Renal pelvis (tissue), 4 donors: Measurements from ENCODE around the gene ADAMTS4. TPM values are rescaled to one million over a fixed set of nuclear protein-coding genes. Genes with fewer than 3 reads are reported as not detected.

ENCODE experiments used
- DNase-seq: peaks from one replicate; pipeline ENCODE4 v3.0.0-alpha.2; 2013
- polyA plus RNA-seq, 3 donors: library from polyadenylated mRNA; unstranded; fragments of 120-200 nt; gene quantifications; one replicate each; pipeline ENCODE4 v1.2.1, GENCODE V29; 2013; ENCODE audit not compliant: insufficient read length in 3 of 3

The ADAMTS4 gene
- polyA plus RNA-seq, 3 donors, result 0.73 to 0.88 (median 0.86) TPM

DNA sequence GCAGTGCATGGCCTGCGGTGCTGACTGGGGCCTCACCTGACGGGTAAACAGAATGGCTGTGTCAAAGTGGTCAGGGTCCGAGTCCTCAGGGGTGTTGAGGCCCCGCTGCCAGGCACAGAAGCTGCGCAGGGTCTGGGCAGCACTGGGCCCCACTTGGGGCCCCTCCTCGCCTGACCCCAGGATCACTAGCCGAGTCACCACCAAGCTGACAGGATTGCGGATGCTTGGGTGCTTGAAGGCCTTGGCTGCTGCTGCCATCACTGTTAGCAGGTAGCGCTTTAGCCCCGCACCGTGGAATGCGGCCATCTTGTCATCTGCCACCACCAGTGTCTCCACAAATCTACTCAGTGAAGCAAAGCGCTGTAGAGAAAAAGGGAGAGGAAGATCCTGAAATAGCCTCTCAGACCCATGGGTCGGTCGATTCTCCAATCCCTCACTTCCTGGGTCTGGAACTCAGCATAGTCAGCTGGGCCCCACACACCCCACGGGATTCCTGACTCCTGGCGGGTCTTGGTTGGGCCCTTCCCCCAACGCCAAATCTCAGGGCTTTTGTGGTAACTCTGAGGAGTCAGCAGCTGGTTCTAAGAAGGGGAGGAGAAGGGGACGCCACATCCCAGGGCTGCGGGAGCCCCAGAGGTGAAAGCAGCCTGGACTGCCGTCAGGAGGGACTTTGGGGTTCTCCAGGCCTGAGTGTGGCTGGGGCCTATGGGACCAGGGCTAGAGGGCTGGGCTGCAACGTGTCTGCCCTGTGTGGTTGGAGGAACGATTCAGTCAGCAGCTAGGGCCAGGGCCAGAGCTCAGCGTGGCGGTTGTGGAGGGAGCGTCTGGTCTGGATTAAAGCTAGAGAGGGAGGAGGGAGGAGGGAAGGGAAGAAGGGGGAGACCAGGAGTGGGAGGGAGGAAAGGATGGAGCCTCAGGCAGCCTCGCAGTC is 2.1 kb downstream of the ADAMTS4 start:
- DNase-seq, result no peak

DNA sequence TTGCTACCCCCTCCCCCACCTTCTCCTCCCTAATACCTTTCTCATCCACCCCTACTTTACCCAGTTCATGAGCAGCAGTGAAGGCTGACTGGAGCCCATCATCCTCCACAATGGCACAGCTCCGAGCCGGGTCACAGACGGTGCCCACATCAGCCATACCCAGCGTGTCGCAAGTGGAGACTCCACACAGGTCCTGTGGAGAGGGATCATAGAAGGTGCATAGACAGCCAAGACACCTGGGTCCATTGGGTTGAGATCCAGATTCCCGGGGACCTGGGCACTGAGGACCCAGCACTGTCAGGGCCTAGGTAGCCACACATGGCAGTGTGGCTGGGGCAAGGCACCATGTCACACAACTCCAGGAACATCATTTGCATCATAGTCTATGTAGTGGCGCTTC is 2.7 kb downstream of the ADAMTS4 start:
- DNase-seq, result no peak

DNA sequence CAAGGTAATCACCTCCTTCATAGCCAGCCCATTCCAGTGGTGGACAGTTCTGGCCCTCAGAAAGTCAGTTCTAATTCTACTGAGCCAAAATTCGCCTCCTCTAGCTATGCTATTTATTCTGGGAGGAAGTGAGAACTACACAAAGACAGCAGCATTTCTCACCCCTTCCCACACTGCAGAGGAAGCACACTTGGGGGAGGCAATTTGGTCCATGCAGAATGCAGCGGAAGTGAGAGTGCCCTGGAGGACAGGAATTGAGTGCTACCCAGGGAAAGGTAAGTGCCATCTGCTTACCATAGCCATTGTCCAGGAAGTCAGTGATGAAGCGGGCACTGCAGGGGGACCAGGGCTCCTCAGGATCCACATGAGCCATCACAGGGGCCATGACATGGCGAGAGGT is 3.7 kb downstream of the ADAMTS4 start:
- DNase-seq, result no peak

DNA sequence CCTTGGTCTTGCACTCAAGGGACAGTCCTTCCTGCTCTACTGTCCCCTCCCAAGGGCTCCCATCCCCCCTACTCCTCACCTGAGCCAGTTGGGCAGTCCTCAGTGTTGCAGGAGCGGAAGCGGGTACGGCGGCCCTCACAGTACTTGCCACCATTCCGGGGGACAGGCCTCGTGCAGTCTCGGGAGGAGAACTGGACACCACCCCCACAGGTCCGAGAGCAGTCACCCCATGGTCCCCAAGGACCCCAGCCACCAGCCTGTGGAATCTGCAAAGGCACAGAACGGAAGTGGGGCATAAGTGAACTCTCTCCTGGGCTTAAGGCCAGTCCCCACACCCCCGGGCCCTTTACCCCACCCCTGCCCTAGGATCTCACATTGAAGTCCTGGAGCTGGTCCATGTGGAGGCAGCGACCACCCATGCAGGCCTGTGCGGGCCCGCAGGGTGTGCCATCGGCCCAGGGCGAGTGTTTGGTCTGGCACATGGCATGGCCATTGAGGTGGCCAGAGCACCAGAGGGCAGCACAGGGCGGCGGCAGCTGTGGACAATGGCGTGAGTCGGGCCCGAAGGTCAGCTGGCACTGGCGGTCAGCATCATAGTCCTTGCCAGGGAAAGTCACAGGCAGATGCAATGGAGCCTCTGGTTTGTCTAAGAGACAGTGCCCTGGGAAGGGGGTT is 5.2 kb downstream of the ADAMTS4 start:
- no peak for DNase-seq

DNA sequence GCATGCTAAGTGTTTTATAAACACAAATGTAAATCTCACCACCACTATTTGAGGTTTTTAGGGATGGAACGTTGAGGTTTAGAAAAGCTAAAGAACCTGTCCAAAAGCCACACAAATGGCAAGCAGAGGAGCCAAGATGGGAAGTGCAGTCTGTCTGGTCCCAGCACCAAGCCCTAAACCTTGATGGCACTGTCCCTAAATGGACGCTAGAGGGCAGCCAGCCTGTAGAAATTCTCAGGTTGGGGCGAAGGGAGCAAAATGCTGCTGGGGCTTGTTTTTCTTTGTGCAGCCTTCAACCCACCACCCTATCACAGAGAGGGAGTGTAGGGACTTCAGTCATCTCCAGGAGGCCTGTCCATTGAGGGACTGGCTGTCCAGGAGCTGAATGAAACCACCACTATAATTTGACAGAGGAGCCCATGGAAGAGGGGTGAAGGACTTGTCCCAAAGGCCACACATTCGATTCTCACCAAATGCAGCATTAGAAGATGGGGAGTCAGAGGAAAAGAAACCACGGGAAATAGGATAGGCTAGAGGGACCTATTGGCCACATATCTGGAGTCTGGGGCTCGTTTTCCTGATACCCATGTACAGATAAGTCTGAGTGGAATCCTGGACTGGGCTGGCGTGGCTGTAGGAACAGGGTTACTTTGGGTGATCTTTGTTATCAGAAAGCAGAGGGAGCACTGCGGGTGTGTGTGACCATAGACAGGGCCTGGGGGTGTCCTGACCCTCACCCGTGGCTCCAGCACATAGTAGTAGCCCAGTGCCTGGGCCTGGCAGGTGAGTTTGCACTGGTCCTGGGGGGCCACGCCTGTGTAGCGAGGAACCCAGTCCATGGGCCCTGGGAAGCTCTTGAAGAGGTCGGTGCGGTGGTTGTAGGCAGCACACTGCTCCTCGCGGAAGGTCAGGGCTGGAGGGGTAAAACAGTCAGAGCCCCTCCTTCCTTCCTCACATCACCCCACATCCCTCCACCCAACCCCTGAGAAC is 6.1 kb downstream of the ADAMTS4 start:
- DNase-seq, result peak; percentile 61

DNA sequence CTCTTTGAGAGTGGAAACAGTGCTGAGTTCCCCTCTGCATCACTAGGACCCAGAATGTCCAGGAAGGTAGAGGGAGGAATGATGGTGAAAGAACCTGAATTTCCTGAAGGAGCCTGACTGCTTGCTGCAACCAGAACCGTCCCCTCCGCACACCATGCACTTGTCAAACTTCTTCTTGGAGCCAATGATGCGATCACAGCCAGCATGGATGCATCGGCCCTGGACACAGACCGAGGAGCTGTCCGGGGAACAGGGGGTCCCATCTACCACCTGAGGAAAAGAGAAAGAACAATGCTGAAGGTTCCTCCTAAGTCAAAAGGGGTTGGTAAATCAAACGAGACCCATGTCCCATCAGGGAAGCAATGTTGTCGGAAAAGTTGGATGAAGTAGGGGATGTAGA is 6.9 kb downstream of the ADAMTS4 start:
- DNase-seq, result no peak

DNA sequence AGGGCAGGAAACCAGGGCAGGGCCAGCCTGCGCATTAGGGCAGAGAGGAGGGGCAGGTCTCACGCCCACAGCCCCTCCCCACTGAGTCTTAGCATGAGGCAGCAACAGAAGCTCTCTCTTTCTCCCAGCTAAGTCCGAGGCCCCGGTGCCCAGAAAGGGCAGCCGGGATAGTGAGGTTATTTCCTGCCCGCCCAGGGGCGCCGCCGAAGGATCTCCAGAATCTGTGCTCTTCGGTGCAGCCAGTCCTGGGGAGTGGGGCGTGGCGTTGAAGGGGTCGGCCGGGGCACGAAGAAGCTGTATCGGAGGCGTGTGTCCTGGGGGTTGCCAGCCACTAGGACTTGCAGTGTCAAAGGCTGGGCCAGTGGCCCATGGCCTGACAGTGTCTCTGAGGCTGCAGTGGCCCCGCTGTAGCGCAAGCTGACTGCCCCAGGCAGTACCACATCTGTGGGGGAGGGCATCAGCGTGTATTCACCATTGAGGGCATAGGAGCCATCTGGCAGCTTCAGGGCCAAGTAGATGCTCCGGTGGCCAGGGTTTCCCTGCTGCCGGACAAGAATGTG is 7.8 kb downstream of the ADAMTS4 start:
- no peak for DNase-seq

DNA sequence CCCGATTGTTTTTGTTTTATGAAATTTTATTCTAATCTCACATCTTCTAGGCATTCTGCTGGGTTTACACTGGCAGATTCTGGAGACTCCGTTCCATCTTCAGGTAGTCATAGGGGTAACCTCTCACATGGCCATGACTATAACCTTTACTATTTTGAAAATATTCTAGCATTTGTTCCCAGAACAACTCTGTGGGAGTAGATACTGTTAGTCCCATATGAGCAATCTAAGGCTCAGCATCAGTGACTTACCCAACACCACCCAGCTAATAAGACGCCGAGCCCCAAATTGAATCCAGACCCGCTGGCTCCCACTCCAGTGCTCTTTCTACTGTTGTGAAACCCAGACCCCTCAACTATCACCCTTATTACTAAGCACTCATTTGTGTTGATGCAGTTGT is 9.8 kb downstream of the ADAMTS4 start:
- DNase-seq, result no peak

DNA sequence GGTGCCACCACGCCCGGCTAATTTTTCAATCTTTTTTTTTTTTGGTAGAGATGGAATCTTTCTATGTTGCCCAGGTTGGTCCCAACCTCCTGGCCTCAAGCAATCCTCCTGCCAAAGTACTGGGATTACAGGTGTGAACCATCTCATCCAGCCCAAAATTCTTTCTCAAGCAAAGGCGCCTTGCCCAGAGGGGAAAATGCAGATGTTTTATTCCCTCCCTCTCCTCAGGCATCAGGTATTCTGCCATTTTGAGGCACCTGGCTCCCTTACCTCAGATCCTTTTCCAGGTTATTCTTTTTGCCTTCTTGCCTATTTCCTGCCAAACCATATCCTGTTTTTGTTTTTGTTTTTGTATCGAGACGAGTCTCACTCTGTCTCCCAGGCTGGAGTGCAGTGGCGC is 10.5 kb downstream of the ADAMTS4 start:
- no peak for DNase-seq

DNA sequence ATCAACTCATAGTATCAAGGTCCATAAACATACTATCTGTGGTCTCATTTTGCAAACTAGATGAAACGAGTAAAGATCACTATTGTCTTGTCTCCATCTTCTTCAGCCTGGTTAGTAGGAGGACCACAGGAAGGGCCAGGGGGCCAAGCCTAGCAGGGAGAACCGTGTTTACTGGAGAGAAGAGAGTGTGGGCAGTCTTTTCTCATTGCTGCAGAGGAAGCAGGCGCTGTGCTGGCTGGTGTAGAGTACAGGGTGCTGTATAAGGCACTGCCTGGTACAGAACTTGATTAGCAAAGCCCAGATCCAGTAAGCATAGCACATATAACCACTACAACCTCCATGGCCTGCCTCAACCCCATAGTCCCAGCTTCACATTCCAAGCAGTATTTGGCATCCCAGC is 11.5 kb downstream of the ADAMTS4 start:
- no peak for DNase-seq

DNA sequence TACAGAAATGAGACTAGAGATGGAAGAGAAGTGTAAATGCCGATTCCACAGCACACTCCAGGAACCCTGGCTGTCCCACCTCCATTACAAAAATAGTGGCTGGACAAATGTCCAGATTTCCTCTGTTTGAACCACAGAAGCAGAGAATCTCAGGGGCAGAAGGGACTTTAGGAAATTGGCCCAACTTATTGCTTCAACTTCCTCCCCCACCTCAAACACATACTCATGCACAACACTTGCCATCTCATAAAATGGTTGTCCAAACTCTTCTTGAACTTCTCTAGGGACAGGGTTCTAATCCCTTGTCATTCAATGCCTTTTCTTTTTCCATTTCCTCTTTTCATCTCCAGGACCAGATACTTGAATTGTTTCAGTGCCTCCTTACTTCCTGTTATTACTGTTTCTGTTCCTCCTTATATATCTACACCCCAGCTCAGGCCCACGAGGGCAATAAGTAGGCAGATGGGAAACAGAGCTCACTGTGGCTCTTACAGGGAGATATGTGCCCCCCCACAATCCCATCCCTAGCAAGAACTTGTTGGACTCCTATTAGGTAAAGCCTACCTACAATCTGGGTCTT is 13.0 kb downstream of the ADAMTS4 start:
- no peak for DNase-seq

DNA sequence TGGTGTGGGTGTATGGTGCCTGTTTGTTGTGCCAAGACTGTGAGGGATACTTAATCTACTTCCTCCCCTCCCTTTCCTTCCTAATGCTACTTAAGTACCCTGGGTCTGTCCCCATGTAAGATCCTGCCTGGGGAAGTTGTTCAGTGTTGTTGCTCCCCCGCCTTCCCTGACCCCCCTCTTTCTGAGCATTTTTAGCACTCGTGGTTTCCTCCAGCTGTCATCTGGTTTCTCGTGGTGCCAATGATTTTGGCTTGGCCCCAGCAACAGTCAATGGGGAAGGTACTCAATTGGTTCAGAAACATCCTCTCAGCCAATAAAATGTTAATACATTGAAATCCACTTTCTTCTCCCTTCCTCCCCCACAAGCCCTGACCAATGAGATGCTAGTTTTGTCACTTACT is 13.6 kb downstream of the ADAMTS4 start:
- no peak for DNase-seq

DNA sequence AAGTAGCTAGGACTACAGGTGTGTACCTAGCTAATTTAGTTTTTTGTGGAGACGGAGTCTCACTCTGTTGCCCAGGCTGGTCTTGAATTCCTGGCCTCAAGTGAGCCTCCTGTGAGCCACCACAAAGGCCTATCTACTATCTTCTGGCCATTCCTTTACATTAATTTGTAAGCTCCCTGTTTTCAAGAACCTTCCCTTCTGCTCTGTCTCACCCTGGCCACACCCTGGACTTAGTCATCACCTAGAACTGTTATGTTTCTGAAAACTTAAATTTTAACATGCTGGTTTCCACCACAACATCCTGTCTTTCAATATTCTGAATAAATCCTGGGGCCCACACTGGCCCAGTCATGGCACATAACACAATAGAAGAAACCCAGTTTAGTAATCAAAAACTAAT is 16.6 kb downstream of the ADAMTS4 start:
- DNase-seq, result no peak

DNA sequence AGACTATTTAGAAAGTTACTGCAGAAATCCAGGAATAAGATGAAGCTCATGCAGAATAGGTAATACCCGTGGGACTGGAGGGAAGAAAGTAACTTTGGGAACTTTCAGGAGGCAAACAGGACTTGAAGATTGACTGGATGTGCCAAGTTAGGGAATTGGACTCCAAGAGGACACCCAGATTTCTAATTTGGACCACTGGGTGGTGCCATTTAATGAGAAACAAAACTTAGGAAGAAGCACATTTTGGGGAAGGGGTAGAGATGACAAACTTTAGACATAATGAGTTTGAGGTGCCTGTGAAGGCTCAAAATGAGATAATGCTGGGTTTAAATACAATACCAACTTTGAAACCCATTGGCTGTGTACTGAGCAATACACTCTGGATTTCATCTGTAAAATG is 18.2 kb downstream of the ADAMTS4 start:
- no peak for DNase-seq

DNA sequence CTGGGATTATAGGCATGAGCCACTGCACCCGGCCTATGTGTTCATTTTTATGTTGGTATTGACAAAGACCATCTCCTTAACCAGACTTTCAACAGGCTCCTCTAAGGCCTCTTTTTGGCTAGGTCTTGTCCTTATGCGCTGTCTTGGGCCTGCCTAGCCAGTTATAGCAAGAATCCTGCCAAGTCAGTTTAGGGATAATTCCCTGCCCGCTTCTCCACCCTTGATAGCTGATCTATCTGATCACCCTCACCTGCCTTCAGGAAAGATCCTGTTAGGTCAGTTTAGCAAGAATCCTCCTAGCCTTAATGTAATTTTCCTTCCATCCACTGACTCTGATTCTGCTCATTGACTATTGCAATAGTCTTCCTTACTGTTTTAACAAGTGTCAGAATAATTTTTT is 19.2 kb downstream of the ADAMTS4 start:
- no peak for DNase-seq

DNA sequence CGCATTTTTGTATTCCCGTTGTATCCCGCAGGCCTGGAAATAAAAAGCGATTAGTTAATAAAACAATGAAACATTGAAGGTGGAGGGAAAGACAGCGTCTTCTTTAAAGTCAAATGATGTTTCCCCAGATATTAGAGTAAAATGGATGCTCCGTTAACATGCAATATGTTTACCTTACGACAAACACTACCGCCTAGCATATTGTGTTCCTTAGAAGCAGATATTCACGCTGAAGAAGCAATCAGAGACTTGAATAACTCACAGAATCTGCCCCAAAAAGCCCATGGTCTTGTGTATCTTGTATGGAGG is 21.0 kb downstream of the ADAMTS4 start:
- no peak for DNase-seq

DNA sequence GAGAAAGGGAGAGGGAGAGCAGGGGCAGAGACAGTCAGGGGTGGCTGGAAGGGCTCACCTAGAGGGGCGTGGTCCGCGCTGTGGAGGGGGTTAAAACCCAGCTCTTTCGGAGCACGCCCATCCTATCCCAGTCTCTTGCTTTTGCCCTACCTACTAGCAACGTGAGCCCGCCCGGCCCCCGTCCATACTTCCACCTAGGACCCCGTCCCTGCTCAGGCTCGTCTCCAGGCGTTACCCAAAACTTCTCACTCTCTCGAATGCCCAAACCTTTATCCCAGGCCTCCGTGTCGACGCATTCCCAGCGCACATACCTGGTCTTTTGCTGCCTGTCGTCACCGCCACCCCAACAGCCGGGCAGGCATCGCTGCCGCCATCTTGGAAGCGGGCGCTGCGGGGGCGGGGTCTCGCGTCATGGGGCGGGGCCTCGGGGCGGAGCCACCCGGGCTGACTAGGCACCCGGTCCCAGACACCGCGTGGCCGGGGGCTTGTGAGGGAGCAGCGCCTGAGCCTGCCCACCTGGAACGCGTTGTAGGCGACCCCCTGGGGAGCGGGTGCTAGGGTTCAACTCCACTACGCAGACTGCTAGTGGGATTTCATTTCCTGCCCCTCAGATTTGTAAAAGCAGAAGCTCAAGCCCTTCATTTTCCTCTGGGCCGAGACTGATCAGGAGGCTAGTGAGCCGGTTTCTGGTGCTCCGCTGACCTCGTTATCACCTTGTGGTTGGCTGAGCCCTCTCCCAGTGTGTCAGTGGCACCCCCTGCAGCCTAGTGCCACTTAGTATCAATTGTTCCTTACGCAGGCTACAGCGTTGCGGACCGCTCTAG is 21.5 kb downstream of the ADAMTS4 start, which contains the start of gene B4GALT3:
Gene B4GALT3 (minus strand): TSS at position 396 of the 824 bp plus-strand sequence. CDS start 1,447 bp downstream, outside the sequence.
- peak; percentile 88 for DNase-seq

DNA sequence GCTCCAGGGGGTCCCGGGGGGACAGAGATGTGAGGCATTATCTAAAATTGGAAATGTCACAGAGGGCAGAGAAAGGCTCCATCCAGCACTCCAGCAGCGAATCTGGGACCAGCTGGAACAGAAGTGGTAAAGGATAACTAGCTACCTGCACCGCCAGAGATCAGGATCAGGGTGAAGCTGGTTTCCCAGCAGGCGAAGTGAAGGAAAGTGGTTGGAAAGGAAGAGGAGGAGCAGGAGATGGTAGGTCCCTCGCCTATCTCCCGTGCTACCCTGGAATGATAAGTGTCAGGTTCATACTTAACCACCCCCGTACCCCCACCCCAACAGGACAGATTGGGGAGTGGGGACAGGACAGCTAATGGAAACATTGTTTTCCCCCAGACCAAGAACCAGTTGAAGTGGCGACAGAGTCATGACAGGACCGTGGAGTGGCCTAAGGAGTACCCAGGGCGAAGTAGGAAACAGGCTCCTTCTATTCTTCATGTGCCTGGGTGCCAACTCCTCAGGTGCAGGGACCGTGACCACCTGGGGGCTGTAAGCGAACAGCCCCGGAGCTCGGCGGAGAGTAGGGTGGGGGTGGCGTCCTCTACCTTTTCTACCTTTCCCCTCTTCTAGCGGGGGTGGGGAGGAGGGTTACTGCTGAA is 22.3 kb downstream of the ADAMTS4 start:
- DNase-seq, result no peak

DNA sequence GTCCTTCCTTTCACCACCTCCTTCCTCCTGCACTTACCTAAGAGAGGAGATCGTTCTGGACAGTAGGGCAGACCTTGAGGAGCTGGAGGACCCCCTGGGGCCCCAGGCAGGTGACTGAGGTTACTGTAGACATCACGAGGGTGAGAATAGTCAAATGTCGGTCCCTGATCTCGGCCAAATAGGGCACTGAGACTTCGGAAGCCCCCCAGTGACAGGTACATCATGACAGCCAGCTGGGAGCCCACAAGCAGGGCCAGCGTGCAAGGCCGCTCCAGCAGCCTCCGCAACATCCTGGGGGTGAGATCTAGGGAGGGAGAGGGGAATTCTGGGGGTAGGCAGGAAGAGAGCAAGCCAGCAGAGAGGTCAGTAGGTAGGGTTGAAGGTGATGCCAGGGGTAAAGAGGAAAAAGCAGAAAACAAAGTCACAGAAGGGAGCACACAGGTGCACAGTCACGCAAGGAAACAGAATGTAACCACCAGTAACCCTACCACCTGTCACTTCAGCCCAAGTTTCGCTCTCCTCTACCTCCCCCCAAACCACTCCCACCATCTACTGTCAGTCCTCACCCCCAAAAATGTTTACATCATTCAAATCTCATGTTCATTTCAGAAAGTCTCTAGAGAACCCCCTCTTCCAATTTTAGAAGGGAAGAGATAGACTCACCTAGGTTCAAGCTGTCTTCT is 22.9 kb downstream of the ADAMTS4 start:
- no peak for DNase-seq
